CD14-positive monocyte (primary cell): ENCODE measurements around the gene AP2A1. TPM values are rescaled to one million over a fixed set of nuclear protein-coding genes. Genes with fewer than 3 reads are reported as not detected.

Source experiments
- DNase-seq, 3 donors: peaks; one replicate each; pipeline ENCODE4 v3.0.0-alpha.2; 2011 to 2022
- H2AFZ ChIP-seq: 2 replicates; pipeline ENCODE4 v1.6.0; 2012; ENCODE audit warnings: mild to moderate bottlenecking, low read depth, low read length, inconsistent platforms; ENCODE audit not compliant: insufficient read depth, poor library complexity, severe bottlenecking
- H3K27ac ChIP-seq, 2 donors: 1 replicate in 1 of 2; 2 replicates in 1 of 2; pipeline ENCODE4 v1.5.1; 2012 to 2013; ENCODE audit warnings: low read length in 2 of 2, control low read depth in 1 of 2, inconsistent platforms in 1 of 2, low read depth in 1 of 2, mild to moderate bottlenecking in 1 of 2
- H3K27me3 ChIP-seq, 2 donors: one replicate each; pipeline versions ENCODE4 v1.6.0 to v1.6.1; 2011 to 2013; ENCODE audit warnings: low read length in 2 of 2; ENCODE audit not compliant: control insufficient read depth in 2 of 2, insufficient read depth in 2 of 2
- H3K36me3 ChIP-seq, 2 donors: replicated peaks in 1 of 2; 1 replicate in 1 of 2; 2 replicates in 1 of 2; pipeline versions ENCODE4 v1.5.1 to v1.6.1; 2012 to 2013; ENCODE audit warnings: low read length in 2 of 2, control low read depth in 1 of 2, inconsistent platforms in 1 of 2, mild to moderate bottlenecking in 1 of 2; ENCODE audit not compliant: insufficient read depth in 2 of 2, control insufficient read depth in 1 of 2
- H3K4me1 ChIP-seq, 2 donors: 1 replicate in 1 of 2; 2 replicates in 1 of 2; pipeline versions ENCODE4 v1.5.1 to v1.6.1; 2012 to 2013; ENCODE audit warnings: low read length in 2 of 2, control low read depth in 1 of 2, inconsistent platforms in 1 of 2, mild to moderate bottlenecking in 1 of 2, moderate library complexity in 1 of 2; ENCODE audit not compliant: insufficient read depth in 2 of 2, control insufficient read depth in 1 of 2
- H3K4me2 ChIP-seq: replicated peaks from 2 replicates; pipeline ENCODE3; 2012; ENCODE audit warnings: low read length, moderate library complexity, mild to moderate bottlenecking; ENCODE audit not compliant: poor library complexity, severe bottlenecking; ENCODE audit errors: extremely low read depth
- H3K4me3 ChIP-seq, 3 experiments: fragments of 200-600 bp in 1 of 3; sonication (generic) in 1 of 3; replicated peaks in 1 of 3; 1 replicate in 2 of 3; 2 replicates in 1 of 3; pipeline ENCODE4 v1.5.1; 2011 to 2013; ENCODE audit warnings: low read length in 3 of 3, mild to moderate bottlenecking in 3 of 3, control low read depth in 2 of 3, low read depth in 2 of 3, inconsistent platforms in 1 of 3, moderate library complexity in 1 of 3
- H3K79me2 ChIP-seq: 2 replicates; pipeline ENCODE4 v1.6.0; 2012; ENCODE audit warnings: mild to moderate bottlenecking, control low read depth, inconsistent platforms, low read length, moderate library complexity; ENCODE audit not compliant: insufficient read depth
- H3K9ac ChIP-seq: 2 replicates; pipeline ENCODE4 v1.6.0; 2017; ENCODE audit warnings: low read length, mild to moderate bottlenecking; ENCODE audit not compliant: insufficient read depth, poor library complexity, severe bottlenecking
- H3K9me3 ChIP-seq, 2 donors: replicated peaks in 1 of 2; 1 replicate in 1 of 2; 2 replicates in 1 of 2; pipeline versions ENCODE4 v1.5.1 to v1.6.1; 2012 to 2013; ENCODE audit warnings: low read length in 2 of 2, control low read depth in 1 of 2; ENCODE audit not compliant: control insufficient read depth in 1 of 2, insufficient read depth in 1 of 2
- H4K20me1 ChIP-seq: 2 replicates; pipeline ENCODE4 v1.6.0; 2012; ENCODE audit warnings: mild to moderate bottlenecking, low read length, control low read depth, moderate library complexity; ENCODE audit not compliant: insufficient read depth
- H3K27ac Mint-ChIP-seq, 7 donors: one replicate each; pipeline ENCODE4 v1.8.0; 2020; ENCODE audit warnings: mild to moderate bottlenecking in 7 of 7, mixed read lengths in 7 of 7, moderate library complexity in 6 of 7, inconsistent platforms in 2 of 7
- H3K27me3 Mint-ChIP-seq, 3 donors: one replicate each; pipeline ENCODE4 v1.8.0; 2021 to 2022; ENCODE audit warnings: low read depth in 3 of 3, mild to moderate bottlenecking in 3 of 3, mixed read lengths in 3 of 3, moderate library complexity in 3 of 3, inconsistent platforms in 1 of 3
- H3K36me3 Mint-ChIP-seq, 2 donors: one replicate each; pipeline ENCODE4 v1.8.0; 2020; ENCODE audit warnings: mixed read lengths in 2 of 2, inconsistent platforms in 1 of 2, mild to moderate bottlenecking in 1 of 2
- H3K4me1 Mint-ChIP-seq: one replicate; pipeline ENCODE4 v1.8.0; 2020; ENCODE audit warnings: mild to moderate bottlenecking, mixed read lengths
- H3K4me3 Mint-ChIP-seq, 2 donors: one replicate each; pipeline ENCODE4 v1.8.0; 2020; ENCODE audit warnings: mild to moderate bottlenecking in 2 of 2, mixed read lengths in 2 of 2, moderate library complexity in 1 of 2
- H3K9me3 Mint-ChIP-seq, 7 donors: one replicate each; pipeline ENCODE4 v1.8.0; 2020 to 2022; ENCODE audit warnings: mixed read lengths in 7 of 7, mild to moderate bottlenecking in 6 of 7, moderate library complexity in 6 of 7, inconsistent platforms in 2 of 7
- WGBS: methylation state at CpG from one replicate; pipeline ENCODE4 v1.1.5; 2013; ENCODE audit warnings: missing lambda C conversion rate; ENCODE audit not compliant: insufficient coverage; 5-methylcytosine and 5-hydroxymethylcytosine counted together
- intact Hi-C, 2 donors: fragments of 100-400 bp; cut with micrococcal nuclease; formaldehyde crosslinking; loops; one replicate each; pipeline versions ENCODE4 v1.15.0 to v1.15.1; 2023
- polyA plus RNA-seq, 3 donors: library from polyadenylated mRNA; depleted of rRNA in 1 of 3; unstranded in 2 of 3; stranded (reverse) in 1 of 3; fragments of 300-500 nt in 2 of 3; fragments of >200 nt in 1 of 3; fragmentation: Illumina TruSeq in 2 of 3; gene quantifications; 1 replicate in 2 of 3; 2 replicates in 1 of 3; pipeline ENCODE4 v1.2.3, GENCODE V29; 2012 to 2021
- TF ChIP-seq, protein P1 (sequence below): fragments of 200-600 bp; IDR thresholded peaks from one replicate; pipeline ENCODE4 v1.8.0; 2022; ENCODE audit warnings: antibody characterized with exemption, mild to moderate bottlenecking

AP2A1 gene
- polyA plus RNA-seq, 3 donors = 12.1 to 117 (median 15.1) TPM

DNA sequence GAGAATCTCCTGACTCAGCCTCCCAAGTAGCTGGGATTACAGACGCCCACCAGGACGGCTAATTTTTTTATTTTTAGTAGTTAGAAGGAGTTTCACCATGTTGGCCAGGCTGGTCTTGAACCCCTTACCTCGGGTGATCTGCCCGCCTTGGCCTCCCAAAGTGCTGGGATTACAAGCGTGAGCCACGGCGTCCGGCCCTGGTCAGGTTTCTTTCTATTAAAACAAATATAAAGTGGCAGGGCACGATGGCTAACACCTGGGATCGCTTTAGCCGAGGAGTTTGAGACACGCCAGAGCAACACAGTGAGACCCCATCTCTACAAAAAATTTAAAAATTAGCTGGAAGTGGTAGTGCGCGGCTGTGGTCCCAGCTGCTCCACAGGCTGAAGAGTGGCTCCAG lies 49.8 kb downstream of the AP2A1 start:
- H3K4me3 Mint-ChIP-seq = no peak overlapping the region
- H3K9me3 ChIP-seq = no peaks in the 10 kb centered on the region
- H3K9ac ChIP-seq = no peak overlapping the region
- no peak for DNase-seq
- WGBS = 100% methylated on average over 4 of the region's 14 CpGs
- H3K4me1 ChIP-seq = peaks cover 30 to 36% of the 10 kb centered on the region in 2 donors
- peaks cover 29% of the 10 kb centered on the region for H3K4me1 Mint-ChIP-seq
- H2AFZ ChIP-seq = no peak overlapping the region
- H3K4me3 ChIP-seq = no peak overlapping the region
- H3K4me2 ChIP-seq = no peak overlapping the region
- H3K9me3 Mint-ChIP-seq = no peaks in the 10 kb centered on the region
- TF ChIP-seq, protein P1, sequence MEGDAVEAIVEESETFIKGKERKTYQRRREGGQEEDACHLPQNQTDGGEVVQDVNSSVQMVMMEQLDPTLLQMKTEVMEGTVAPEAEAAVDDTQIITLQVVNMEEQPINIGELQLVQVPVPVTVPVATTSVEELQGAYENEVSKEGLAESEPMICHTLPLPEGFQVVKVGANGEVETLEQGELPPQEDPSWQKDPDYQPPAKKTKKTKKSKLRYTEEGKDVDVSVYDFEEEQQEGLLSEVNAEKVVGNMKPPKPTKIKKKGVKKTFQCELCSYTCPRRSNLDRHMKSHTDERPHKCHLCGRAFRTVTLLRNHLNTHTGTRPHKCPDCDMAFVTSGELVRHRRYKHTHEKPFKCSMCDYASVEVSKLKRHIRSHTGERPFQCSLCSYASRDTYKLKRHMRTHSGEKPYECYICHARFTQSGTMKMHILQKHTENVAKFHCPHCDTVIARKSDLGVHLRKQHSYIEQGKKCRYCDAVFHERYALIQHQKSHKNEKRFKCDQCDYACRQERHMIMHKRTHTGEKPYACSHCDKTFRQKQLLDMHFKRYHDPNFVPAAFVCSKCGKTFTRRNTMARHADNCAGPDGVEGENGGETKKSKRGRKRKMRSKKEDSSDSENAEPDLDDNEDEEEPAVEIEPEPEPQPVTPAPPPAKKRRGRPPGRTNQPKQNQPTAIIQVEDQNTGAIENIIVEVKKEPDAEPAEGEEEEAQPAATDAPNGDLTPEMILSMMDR = no peak
- intact Hi-C loops = loop anchor here (5.0 kb wide), 2 partner anchors 36 to 51 kb away; partner anchors contain the start of genes PNKP (in 1 of the 2) and PTOV1 (in 1 of the 2)
- H3K27ac Mint-ChIP-seq = peak overlapping the region in 4 of 7 donors; percentile 62 to 100 (median 100)
- H3K36me3 ChIP-seq = peaks cover 10 to 12% of the 10 kb centered on the region in 2 donors
- H3K36me3 Mint-ChIP-seq = peaks cover 9 to 20% of the 10 kb centered on the region in 2 donors
- no peak overlapping the region for H3K27ac ChIP-seq
- peaks cover 0 to 8% (median 0%) of the 10 kb centered on the region in 3 donors for H3K27me3 Mint-ChIP-seq
- no peaks in the 10 kb centered on the region for H3K27me3 ChIP-seq
- peaks cover 22% of the 10 kb centered on the region for H4K20me1 ChIP-seq
- H3K79me2 ChIP-seq = peaks cover 28% of the 10 kb centered on the region

DNA sequence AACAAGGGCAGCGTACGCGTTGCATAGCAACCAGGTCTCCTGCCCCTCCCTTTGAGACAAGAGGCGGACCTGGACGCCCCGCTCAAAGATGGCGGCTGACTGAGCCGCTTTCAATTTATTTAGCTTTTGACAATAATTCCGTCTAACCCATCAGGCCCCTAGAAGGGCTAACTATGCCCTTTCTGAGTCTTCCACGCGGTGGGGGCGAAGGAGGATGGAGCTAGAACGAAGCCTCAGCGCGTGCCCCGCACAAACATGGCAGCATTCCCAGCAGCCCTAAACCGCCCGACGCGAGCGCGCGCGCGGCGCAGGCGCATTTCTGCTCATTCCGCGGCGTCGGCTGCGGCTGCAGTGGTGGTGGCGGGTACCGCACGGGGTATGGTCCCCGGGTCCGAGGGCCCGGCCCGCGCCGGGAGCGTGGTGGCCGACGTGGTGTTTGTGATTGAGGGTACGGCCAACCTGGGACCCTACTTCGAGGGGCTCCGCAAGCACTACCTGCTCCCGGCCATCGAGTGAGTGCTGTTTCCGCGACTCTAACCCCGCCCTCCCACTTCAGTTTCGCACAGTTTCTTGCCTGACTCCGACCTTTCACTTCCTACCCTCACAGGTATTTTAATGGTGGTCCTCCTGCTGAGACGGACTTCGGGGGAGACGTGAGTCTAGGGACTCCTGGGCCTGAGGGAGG lies 51.3 kb downstream of the AP2A1 start, which contains the start of gene MED25:
Gene MED25, plus strand, starts transcription at position 326 of the 685 bp plus-strand sequence. Its CDS starts 53 bp downstream, at position 379.
- Histone ChIP-seq H2AFZ (peak within 1 kb of the TSS; percentile 91), H3K4me3 (peak within 1 kb of the TSS; percentile 70 to 100 (median 89)), H3K9ac (peak within 1 kb of the TSS; percentile 87), H3K9me3 (no peaks in the 10 kb centered on the region), H3K27me3 (no peaks in the 10 kb centered on the region), H3K27ac (peak within 1 kb of the TSS; percentile 75 to 93), H3K36me3 (peaks cover 14 to 16% of the 10 kb centered on the region in 2 donors), H3K4me1 (peaks cover 23 to 27% of the 10 kb centered on the region in 2 donors), H3K79me2 (peaks cover 38% of the 10 kb centered on the region), H4K20me1 (peaks cover 26% of the 10 kb centered on the region), H3K4me2 (peak within 1 kb of the TSS; percentile 97)
- intact Hi-C loops = loop anchor here (2.0 to 5.0 kb wide), 4 partner anchors 33 to 51 kb away; partner anchors contain the start of genes PTOV1 (in 2 of the 2), AP2A1 (in 1 of the 2) and PNKP (in 1 of the 2)
- Mint-ChIP-seq H3K27me3 (peaks cover 0 to 8% (median 0%) of the 10 kb centered on the region in 3 donors), H3K36me3 (peaks cover 12 to 24% of the 10 kb centered on the region in 2 donors), H3K9me3 (no peaks in the 10 kb centered on the region), H3K27ac (peak within 1 kb of the TSS; percentile 97 to 100 (median 99)), H3K4me1 (peaks cover 22% of the 10 kb centered on the region), H3K4me3 (peak within 1 kb of the TSS; percentile 96 to 100)
- WGBS = under 1% methylated on average over 43 of the region's 57 CpGs
- TF ChIP-seq, protein P1 = peak; percentile 23
- peak; percentile 81 to 89 (median 83) for DNase-seq
